Nucleus accumbens (tissue), 56 donors: Measurements from ENCODE around the gene SUPV3L1.
A peak's percentile ranks its signal among the peaks of the same experiment; 100 is the strongest.
"Not testable (repeated sequence)": the region's sequence is repeated elsewhere in the genome, so short reads cannot be mapped to it uniquely, and the experiment has no call there.

Experiments used
- DNase-seq, 56 donors: peaks; one replicate each; lab custom pipeline; 2025; lab: John Stamatoyannopoulos, UW

Gene SUPV3L1

GRCh38 chr10:69179743-69180524 lies at the start of gene SUPV3L1:
SUPV3L1 (plus strand) TSS chr10:69180234; CDS start chr10:69180292, 58 bp downstream.
- DNase-seq = peak; percentile 65 to 98 (median 91)

DNA sequence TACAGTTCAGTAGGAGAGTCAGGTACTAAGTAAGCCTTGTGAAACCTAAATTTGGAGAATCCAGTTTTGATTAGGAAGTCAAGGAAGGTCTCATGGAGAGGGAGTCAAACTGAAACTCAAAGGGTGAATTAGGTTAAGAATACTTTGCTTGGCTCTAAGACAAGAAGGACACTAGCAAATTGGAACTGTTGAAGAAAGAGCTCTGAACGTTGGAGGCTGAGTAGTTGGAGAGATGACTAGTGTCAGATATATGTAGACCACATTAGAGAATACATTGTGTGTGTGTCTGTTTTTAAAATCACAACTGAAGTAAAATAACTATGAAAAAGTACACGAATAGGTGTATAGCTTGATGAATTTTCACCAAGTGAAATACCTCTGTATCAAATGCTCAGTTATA lies 49.8 kb upstream of the SUPV3L1 start:
- DNase-seq = no peak

DNA sequence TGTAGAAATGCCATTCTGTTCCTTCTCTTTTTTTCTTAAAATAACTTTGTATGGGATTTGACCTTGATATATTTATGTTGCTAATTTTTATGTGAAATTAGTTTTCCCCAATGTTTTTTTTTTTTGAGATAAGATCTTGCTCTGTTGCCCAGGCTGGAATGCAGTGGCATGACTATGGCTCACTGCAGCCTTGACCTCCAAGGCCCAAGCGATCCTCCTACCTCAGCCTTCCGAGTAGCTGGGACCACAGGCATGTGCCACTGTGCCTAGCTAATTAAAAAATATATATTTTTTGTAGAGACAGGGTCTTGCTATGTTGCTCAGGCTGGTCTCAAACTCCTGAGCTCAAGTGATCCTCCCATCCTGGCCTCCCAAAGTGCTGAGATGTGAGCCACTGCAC lies 40.1 kb upstream of the SUPV3L1 start:
- DNase-seq = no peak

GRCh38 chr10:69141304-69141703 lies 38.7 kb upstream of the SUPV3L1 start:
- no peak for DNase-seq

DNA sequence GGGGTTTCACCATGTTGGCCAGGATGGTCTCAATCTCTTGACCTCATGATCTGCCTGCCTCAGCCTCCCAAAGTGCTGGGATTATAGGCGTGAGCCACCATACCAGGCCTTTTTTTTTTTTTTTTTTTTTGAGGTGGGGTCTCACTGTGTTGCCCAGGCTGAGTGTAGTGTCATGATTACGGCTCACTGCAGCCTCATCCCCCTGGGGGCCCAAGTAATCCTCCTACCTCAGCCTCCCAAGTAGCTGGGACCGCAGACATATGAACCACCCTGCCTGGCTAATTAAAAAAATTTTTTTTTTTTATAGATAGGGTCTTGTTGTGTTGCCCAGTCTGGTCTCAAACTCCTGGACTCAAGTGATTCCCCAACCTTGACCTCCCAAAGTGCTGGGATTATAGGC lies 38.0 kb upstream of the SUPV3L1 start:
- not testable (repeated sequence) for DNase-seq

GRCh38 chr10:69142983-69143382 lies 37.1 kb upstream of the SUPV3L1 start:
- no peak for DNase-seq

DNA sequence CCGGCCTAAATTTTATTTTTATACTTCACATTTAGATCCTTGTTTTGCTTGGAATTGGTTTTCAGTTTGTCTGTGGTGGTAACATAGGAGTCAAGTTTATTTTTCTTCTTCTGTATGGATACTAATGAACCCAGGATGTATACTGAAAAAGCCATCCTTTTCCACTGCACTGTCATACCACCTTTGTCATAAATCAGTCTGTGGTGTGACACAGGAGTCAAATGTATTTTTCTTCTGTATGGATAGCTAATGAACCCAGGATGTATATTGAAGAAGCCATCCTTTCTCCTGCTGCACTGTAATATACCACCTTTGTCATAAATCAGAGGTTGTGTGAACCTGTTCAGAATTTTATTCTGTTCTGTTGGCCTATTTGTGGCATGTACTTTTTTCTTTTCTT lies 34.7 kb upstream of the SUPV3L1 start:
- no peak for DNase-seq

GRCh38 chr10:69145864-69146263 lies 34.2 kb upstream of the SUPV3L1 start:
- no peak for DNase-seq

GRCh38 chr10:69146759-69147158 lies 33.3 kb upstream of the SUPV3L1 start:
- DNase-seq = no peak

DNA sequence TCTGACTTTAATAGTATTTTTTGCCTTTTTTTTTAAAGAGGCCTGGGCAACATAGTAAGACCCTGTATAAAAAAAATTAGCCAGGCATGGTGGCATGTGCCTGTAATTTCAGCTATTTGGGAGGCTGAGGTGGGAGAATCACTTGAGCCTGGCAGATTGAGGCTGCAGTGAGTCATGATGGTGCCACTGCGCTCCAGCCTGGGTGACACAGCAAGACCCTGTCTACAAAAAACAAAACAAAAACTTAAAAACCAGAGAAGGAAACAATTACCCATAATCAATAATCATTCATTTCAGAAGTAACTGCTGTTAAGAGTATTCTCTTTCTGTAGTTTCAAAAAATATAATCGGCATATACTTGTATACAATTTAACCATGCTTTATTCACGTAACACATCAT lies 28.1 kb upstream of the SUPV3L1 start:
- DNase-seq = no peak

DNA sequence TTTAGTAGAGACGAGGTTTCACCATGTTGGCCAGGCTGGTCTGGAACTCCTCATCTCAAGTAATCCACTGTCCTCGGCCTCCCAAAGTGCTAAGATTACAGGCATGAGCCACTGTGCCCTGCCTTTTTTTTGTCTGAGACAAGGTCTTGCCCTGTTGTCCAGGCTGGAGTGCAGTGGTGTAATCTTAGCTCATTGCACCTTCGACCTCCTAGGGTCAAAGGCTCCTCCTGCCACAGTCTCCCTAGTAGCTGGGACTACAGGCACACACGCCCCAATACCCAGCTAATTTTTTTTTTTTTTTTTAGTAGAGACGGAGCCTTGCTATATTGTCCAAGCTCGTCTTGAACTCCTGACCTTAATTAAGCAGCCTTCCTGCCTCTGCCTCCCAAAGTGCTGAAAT lies 26.8 kb upstream of the SUPV3L1 start:
- no peak for DNase-seq

GRCh38 chr10:69160809-69161241 lies 19.2 kb upstream of the SUPV3L1 start:
- no peak for DNase-seq

- DNase-seq = no peak
Measured at GRCh38 chr10:69168493-69168892, 11.5 kb upstream of the SUPV3L1 start.

- no peak for DNase-seq
Measured at GRCh38 chr10:69172241-69172982, 7.6 kb upstream of the SUPV3L1 start.

GRCh38 chr10:69175326-69175725 lies 4.7 kb upstream of the SUPV3L1 start:
- DNase-seq = not testable (repeated sequence)

- no peak for DNase-seq
Measured at GRCh38 chr10:69176823-69177222, 3.2 kb upstream of the SUPV3L1 start.

- DNase-seq = peak in 9 of 56 donors; percentile 1 to 51 (median 11)
Measured at GRCh38 chr10:69179089-69179742, 818 bp upstream of the SUPV3L1 start.

DNA sequence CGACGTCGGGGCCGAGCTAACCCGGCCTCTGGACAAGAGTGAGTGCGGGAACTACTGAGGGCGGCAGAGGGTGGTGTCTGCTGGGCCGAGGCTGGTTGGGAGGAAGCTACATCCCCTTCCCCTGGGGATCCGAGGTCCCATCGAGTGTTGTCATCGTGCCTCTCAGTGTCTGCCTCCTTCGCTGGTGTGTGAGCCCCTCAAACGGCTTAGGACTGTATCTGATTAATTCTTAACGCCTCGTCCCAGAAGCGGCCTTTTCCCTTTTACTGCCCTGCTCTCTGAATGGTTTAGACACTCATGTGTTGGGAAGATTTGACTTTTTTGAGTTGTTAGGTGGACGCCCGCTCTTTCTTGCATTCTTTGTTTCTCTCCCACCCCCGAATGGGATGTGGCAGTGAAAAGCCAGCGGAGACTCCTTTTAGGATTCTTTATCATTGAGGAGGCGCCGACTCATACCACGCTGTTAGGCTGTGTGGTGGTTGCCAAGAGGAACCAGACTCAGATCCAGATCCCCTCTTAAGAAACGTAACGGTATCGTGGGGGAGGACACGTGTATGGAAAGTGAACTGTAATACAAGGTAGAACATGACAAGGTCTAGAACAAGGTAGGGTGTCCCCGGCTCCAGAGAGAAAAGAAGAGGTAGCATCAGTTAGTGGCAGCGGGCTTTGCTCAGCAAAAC lies 631 bp downstream of the SUPV3L1 start:
- peak in 19 of 56 donors; percentile 0 to 51 (median 17) for DNase-seq

DNA sequence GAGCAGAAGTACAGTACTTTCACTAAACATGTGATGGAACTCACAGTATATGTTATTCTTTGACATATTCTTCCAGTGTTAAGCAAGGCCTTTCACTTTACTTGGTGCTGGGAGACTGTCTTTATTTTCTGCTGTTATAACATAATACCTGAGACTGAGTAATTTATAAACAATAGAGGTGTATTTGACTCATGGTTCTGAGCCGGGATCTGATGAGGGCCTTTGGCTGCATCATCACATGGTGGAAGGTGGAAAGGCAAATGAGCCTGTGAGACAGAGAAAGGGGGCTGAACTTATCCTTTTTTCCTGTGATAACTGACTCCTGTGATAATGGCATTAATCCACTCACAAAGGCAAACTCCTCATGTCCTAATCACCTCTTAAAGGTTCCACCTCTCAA lies 1.4 kb downstream of the SUPV3L1 start:
- no peak for DNase-seq

- DNase-seq = no peak
Measured at GRCh38 chr10:69182005-69182404, 2.0 kb downstream of the SUPV3L1 start.

- no peak for DNase-seq
Measured at GRCh38 chr10:69186524-69186923, 6.5 kb downstream of the SUPV3L1 start.
